HCT116 (cell line): ENCODE results near the gene PCDHGB3.

ENCODE experiments used
- CTCF ChIP-seq, 3 experiments: fragments of 200-600 bp in 1 of 3; sonication (generic) in 1 of 3; IDR thresholded peaks in 2 of 3; conservative IDR thresholded peaks in 1 of 3; 2 replicates each; pipeline ENCODE4 v1.5.1; 2012 to 2017; ENCODE audit warnings: low read depth in 2 of 3, low read length in 2 of 3, antibody characterized with exemption in 1 of 3, borderline replicate concordance in 1 of 3, control low read depth in 1 of 3, mild to moderate bottlenecking in 1 of 3, mixed read lengths in 1 of 3, mixed run types in 1 of 3, moderate library complexity in 1 of 3; ENCODE audit not compliant: insufficient read depth in 1 of 3
- EZH2phosphoT487 ChIP-seq: fragments of 200-600 bp; IDR thresholded peaks from 2 replicates; pipeline ENCODE4 v1.6.1; 2018; ENCODE audit warnings: antibody characterized with exemption, borderline replicate concordance
- POLR2AphosphoS5 ChIP-seq: IDR thresholded peaks from 2 replicates; pipeline ENCODE4 v1.6.1; 2011; ENCODE audit warnings: mild to moderate bottlenecking, low read depth, low read length, moderate library complexity
- RAD21 ChIP-seq: IDR thresholded peaks from 2 replicates; pipeline ENCODE4 v1.6.1; 2012; ENCODE audit warnings: low read depth, mild to moderate bottlenecking

DNA sequence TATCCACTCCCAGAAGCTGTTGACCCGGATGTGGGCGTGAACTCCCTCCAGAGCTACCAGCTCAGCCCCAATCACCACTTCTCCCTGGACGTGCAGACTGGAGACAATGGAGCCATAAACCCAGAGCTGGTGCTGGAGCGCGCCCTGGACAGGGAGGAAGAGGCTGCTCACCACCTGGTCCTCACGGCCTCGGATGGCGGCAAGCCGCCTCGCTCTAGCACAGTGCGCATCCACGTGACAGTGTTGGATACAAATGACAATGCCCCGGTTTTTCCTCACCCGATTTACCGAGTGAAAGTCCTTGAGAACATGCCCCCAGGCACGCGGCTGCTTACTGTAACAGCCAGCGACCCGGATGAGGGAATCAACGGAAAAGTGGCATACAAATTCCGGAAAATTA, 23.2 kb downstream of the PCDHGB3 start:
- TF ChIP-seq CTCF (IDR thresholded peaks at IDR 0.05 in 2 of 3, conservative IDR thresholded peaks at IDR 0.05 in 1 of 3; ENCODE audit: borderline replicate concordance in 1 of 3, insufficient read depth in 1 of 3, low read depth in 2 of 3, low read length in 2 of 3), result no peak
- TF ChIP-seq RAD21, result no peak
- TF ChIP-seq EZH2phosphoT487, result no peak
- TF ChIP-seq POLR2AphosphoS5, result no peak
